GM21390 (cell line): ENCODE measurements around the gene SPATA16.
"Not testable (repeated sequence)": the region's sequence is repeated elsewhere in the genome, so short reads cannot be mapped to it uniquely, and the experiment has no call there.

ENCODE experiments used
- ATAC-seq: cut with Tn5 transposase; IDR thresholded peaks from one replicate; pipeline ENCODE4 v1.9.1; 2021; ENCODE audit not compliant: unreplicated experiment

SPATA16 gene

GRCh38 chr3:173140986-173141385, at the start of gene SPATA16:
TSS of gene SPATA16 (minus strand) at chr3:173141235. CDS start at chr3:173117731, 23,504 bp downstream.
- ATAC-seq = no peak

- not testable (repeated sequence) for ATAC-seq
Observed at GRCh38 chr3:173183022-173183421, 42.0 kb upstream of the SPATA16 start.

- no peak for ATAC-seq
Observed at GRCh38 chr3:173173652-173174051, 32.6 kb upstream of the SPATA16 start.

GRCh38 chr3:173159139-173159538, 18.1 kb upstream of the SPATA16 start:
- ATAC-seq = not testable (repeated sequence)

GRCh38 chr3:173156533-173156932, 15.5 kb upstream of the SPATA16 start:
- ATAC-seq = not testable (repeated sequence)

- ATAC-seq = no peak
Observed at GRCh38 chr3:173153631-173154030, 12.6 kb upstream of the SPATA16 start.

- ATAC-seq = no peak
Observed at GRCh38 chr3:173139420-173139819, 1.6 kb downstream of the SPATA16 start.

GRCh38 chr3:173138026-173138425, 3.0 kb downstream of the SPATA16 start:
- no peak for ATAC-seq

GRCh38 chr3:173135059-173135458, 6.0 kb downstream of the SPATA16 start:
- ATAC-seq = no peak

GRCh38 chr3:173128633-173129032, 12.4 kb downstream of the SPATA16 start:
- no peak for ATAC-seq

- no peak for ATAC-seq
Observed at GRCh38 chr3:173111321-173111720, 29.7 kb downstream of the SPATA16 start.

GRCh38 chr3:173109143-173109542, 31.9 kb downstream of the SPATA16 start:
- no peak for ATAC-seq

GRCh38 chr3:173103469-173103868, 37.6 kb downstream of the SPATA16 start:
- no peak for ATAC-seq

- ATAC-seq = no peak
Observed at GRCh38 chr3:173098959-173099358, 42.1 kb downstream of the SPATA16 start.

GRCh38 chr3:173096994-173097785, 43.8 kb downstream of the SPATA16 start:
- ATAC-seq = no peak

GRCh38 chr3:173096140-173096539, 44.9 kb downstream of the SPATA16 start:
- ATAC-seq = no peak

GRCh38 chr3:173092038-173092437, 49.0 kb downstream of the SPATA16 start:
- no peak for ATAC-seq

- ATAC-seq = no peak
Observed at GRCh38 chr3:173090492-173090891, 50.5 kb downstream of the SPATA16 start.

GRCh38 chr3:173089283-173089682, 51.8 kb downstream of the SPATA16 start:
- ATAC-seq = no peak

GRCh38 chr3:173078525-173078924, 62.5 kb downstream of the SPATA16 start:
- no peak for ATAC-seq

GRCh38 chr3:173066044-173067004, 74.7 kb downstream of the SPATA16 start:
- no peak for ATAC-seq

- no peak for ATAC-seq
Observed at GRCh38 chr3:173065543-173065981, 75.5 kb downstream of the SPATA16 start.
